GM19238 (cell line): ENCODE data around the gene ARID5B.
"Not testable (repeated sequence)": the region's sequence is repeated elsewhere in the genome, so short reads cannot be mapped to it uniquely, and the experiment has no call there.

Source experiments
- DNase-seq: peaks from one replicate; pipeline ENCODE4 v3.0.0; 2011; ENCODE audit warnings: low spot score; ENCODE audit not compliant: insufficient read length

ARID5B gene, protein sequence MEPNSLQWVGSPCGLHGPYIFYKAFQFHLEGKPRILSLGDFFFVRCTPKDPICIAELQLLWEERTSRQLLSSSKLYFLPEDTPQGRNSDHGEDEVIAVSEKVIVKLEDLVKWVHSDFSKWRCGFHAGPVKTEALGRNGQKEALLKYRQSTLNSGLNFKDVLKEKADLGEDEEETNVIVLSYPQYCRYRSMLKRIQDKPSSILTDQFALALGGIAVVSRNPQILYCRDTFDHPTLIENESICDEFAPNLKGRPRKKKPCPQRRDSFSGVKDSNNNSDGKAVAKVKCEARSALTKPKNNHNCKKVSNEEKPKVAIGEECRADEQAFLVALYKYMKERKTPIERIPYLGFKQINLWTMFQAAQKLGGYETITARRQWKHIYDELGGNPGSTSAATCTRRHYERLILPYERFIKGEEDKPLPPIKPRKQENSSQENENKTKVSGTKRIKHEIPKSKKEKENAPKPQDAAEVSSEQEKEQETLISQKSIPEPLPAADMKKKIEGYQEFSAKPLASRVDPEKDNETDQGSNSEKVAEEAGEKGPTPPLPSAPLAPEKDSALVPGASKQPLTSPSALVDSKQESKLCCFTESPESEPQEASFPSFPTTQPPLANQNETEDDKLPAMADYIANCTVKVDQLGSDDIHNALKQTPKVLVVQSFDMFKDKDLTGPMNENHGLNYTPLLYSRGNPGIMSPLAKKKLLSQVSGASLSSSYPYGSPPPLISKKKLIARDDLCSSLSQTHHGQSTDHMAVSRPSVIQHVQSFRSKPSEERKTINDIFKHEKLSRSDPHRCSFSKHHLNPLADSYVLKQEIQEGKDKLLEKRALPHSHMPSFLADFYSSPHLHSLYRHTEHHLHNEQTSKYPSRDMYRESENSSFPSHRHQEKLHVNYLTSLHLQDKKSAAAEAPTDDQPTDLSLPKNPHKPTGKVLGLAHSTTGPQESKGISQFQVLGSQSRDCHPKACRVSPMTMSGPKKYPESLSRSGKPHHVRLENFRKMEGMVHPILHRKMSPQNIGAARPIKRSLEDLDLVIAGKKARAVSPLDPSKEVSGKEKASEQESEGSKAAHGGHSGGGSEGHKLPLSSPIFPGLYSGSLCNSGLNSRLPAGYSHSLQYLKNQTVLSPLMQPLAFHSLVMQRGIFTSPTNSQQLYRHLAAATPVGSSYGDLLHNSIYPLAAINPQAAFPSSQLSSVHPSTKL

DNA sequence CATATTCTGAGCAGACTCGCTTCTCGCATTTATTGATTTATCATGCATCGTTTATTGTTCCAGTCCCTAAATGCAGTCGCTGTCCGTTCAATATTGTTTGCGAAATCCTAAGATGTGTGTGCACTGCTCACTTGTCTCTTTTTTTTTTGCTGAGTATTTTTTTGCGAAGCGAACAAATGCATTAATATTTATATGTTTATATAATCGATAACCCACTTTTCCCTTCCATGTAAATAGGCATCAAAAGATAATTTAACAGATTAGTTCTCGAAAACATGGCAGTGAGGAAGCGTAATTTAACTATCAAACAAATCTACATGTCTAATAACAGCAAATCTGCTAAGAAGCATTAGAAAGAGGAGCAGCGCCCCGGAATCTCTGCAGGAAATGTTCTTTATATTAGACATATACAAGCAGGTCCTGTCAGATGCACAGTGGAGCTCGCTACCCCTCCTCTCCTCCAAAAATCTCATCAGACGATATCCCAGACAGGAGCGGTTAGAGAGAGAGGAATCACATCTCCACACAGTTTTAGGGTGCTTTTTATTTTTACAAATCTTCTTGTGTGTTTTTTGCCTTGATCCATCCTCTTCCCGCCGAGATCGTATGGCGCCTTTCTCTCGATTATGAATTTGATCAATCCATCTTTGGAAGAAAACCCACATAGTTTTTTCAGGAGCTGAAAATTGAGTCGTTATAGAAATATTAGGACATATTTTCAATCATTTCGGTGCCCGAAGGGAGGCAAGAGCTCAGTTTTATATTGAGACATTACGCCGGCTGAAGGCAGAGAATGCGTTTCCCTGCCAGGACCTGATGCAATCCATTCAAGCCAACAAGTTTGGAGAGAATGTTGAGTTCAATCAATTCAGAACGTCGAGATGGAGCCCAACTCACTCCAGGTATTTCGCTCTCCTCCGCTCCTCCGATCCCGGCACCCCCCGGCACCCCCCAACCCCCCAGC lies at the start of gene ARID5B:
Gene ARID5B, plus strand, starts transcription at position 871 of the 964 bp plus-strand sequence. Its CDS starts 11 bp downstream, at position 882.
- DNase-seq, result no peak

DNA sequence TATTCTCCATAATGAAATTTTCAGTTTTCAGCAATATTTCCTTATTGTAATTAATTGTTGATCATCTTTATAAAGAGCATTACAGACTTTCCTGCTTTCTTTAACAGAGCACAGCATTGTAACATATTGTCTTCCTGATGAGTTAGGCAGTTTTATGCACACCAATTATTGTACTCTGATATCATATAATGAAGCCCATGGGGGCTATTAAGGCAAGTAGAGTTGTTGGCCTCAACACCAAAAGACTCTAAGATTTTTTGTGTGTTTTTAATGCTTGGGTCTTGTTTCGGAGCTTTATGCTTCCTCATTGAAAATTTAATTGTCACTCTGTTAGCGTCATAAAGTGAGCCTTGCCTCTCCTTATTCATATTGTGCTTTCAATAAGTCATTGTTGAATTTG lies 49.2 kb upstream of the ARID5B start:
- no peak for DNase-seq

DNA sequence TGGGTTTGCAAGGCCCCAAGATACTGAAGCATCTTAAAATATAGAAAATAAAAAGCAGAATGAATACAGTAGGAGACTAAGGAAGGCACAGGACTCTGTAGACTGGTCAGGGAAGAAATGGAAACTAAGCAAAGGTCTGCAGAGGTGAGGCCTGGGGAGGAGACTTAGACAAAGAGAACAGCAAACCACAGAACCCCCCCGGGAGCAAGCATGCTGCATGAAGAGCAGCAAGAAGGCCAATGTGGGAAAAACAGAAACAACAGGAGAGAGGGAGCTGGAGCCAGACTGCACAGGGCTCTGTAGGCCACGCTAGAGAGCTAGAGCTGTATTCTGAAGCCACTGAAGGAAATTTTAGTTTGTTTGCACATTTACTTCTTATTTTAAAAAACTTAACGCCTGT lies 45.7 kb upstream of the ARID5B start:
- no peak for DNase-seq

DNA sequence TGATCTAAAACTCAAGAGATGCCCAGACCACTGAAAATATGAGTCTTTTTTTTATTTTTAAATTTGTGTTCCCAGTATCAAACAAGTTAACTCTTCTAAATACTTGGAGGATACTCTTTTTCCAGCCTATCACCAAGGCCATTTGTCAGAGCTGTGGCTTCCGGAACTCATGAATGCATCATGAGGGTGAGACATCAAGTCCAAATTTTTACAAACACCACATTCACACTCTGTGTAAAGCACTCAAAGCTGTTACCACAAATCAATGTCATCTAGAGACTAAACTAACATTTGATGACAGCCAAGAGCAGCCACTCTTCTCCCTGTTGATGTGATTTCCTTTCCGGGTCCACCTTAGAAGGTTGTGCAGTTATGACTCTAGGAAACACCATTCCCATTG lies 43.8 kb upstream of the ARID5B start:
- DNase-seq, result no peak

DNA sequence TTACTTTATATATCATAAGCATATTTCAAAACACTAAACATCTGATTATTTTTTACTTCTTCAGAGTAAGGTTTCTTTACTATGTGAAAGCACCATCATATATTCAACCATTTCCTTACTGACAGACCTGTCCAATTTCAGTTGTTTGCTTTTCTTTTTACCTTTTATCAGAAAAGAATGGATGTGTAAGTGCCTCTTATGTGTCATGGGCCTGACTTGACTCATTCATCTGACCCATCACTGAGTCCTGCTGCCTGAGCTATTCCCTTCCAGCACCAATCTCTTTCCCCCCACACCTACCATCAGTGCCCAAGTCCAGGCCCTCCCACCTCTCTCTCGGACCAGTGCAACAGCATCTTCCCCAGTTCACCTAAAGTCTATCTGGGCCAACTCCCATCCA lies 41.7 kb upstream of the ARID5B start:
- no peak for DNase-seq

DNA sequence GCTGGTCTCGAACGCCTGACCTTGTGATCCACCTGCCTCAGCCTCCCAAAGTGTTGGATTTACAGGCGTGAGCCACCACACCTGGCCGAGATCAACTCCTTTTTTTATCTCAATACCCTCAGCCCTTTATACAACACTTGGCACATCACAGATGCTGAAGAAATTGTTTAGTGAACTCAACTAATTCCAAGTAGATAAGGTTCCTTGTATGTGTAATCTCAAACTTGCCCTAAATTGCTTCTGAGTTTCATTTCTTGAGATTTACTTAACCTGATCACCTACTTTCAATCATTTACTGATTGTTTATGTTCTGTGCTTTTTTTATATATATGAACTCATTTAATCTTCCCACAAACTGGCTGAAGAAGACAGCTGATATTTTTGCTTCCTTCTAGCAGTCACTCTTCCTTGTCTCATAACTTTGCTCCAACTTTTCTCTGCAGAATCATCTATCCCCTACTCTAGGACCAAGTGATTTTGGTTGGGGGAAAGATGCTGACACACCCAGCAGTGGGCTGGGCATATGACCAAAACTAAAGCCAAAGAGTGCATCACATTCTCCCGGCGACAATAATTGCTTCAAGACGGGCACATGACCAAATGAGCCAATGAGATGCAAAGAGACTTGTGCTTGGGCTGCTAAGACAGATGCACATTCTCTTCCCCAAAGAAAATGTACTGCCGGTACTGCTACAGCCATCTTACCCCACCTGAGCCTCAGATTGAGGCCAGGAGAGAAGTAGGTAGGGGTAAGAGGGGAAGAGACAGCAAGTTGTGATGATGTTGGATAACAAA lies 40.3 kb upstream of the ARID5B start:
- DNase-seq, result no peak

DNA sequence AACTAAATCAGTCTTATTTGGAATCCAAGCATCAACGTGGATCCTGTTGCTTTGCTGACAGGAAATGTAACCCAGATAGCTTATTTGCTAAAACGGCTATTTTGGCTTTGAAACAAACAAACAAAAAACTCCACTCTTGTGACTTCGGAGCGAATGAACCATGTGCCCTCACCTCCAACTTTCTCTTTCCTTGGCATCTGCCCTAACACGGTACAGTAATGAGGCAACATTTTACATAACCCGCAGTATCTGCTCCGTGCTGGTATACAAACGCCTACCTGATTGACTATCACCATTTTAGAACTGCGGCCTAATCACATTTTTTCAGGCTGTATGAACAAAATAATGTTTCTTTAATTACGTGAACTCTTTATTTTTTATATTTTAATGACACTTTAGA lies 37.5 kb upstream of the ARID5B start:
- no peak for DNase-seq

DNA sequence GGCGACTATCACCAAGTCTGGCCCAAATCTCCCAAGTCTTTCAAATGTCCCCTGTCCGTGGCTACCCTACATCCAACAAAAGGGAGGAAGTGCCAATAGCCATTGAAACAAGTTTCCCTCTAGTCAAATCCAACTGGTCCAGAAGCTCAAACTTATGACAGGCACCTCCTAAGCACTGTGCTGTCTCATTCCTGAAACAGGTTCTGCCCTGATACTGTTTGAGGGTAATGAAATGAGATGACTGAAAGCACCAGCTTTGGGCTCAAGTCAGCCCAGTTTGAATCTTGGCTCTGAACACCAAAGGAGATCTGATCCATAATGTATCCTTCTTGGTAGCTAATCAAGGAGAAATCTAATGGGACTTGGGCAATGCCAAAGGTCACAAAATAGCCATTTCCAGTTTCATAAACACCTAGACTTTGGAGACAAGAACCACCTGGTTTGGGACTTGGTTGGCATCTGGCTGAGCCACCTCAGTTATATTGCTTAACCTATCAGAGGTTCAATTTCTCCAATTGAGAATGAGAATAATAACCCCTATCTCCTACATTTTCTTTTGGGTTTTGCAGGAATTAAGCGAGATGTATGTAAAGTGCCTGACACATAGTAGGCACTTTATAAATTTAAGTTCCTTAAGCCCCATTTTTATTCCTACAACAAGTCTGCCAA lies 34.7 kb upstream of the ARID5B start:
- DNase-seq, result no peak

DNA sequence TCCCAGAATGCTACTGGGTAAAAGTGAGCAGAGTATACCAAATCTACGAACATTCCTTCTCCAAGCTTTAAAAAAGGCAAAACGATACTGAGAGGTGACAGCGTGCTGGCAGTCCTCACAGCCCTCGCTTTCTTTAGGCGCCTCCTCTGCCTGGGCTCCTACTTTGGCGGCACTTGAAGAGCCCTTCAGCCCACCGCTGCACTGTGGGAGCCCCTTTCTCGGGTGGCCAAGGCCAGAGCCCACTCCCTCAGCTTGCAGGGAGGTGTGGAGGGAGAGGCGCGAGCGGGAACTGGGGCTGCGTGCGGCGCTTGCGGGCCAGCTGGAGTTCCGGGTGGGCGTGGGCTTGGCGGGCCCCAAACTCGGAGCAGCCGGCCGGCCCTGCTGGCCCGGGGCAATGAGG lies 34.1 kb upstream of the ARID5B start:
- not testable (repeated sequence) for DNase-seq

DNA sequence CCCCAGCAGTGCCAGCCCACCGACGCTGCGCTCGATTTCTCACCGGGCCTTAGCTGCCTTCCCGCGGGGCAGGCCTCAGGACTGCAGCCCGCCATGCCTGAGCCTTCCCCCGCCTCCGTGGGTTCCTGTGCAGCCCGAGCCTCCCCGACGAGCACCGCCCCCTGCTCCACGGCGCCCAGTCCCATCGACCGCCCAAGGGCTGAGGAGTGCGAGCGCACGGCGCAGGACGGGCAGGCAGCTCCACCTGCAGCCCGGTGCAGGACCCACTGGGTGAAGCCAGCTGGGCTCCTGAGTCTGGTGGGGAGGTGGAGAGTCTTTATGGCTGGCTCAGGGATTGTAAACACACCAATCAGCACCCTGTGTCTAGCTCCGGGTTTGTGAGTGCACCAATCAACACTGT lies 33.7 kb upstream of the ARID5B start:
- not testable (repeated sequence) for DNase-seq

DNA sequence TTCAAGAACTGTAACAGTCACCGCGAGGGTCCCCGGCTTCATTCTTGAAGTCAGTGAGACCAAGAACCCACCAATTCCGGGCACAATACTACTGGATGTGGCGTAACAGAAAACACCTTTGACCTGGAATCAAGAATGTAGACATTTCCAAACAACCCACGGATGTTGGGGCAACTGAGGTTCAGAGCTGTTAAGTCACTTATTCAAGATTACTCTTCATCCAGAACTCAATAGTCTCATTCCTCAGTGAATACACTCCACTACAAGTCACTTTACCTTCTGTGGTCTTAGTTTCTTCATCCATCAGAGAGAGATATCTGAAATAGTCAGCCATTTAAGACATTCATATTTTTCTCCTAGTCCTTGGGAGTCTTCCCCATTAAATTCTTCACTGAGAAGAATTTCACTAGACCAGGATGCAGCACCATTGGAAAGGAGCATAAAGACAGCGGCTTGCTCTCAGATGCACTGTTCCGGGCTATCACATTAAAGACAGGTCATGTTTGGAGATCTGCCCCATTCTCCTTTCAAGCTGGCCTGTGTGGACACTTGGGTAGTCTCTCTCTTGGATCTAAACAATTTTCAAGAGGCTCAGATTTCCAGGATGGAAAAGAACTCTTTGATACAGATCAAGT lies 32.3 kb upstream of the ARID5B start:
- no peak for DNase-seq

DNA sequence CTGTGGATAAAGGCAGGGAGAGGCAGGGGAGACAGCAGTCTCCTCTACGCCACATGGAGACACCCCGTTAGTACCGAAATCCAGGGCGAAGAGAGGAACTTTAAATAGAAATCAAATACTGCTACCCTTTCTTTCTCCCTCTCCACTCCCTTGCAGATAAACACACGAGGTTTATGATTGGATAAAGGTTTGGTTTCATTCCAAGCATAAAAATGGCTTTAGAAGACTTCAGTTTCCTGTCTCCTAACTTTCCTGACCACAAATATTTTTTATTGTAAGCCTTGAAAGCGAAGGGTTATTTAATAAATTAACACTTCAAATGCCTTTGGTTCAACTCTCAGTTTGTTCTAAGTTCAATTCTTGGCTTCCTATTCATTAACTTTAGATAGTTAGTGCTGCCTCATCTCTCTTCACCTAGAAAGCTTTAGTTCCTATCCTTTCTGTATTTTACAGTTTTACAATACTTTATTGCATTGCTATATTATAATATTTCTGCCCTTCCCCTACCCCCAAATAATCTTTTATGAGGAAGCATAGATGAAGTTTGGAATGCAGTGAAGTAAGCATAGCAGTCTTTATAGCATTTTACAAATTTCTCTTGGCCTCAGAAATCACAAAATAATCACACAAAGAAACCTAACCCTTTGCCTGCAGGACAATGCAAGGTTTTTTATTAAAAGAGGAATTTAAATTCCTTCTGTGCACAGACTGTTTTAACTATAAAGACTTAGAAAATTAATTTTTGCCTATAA lies 31.5 kb upstream of the ARID5B start:
- DNase-seq, result no peak

DNA sequence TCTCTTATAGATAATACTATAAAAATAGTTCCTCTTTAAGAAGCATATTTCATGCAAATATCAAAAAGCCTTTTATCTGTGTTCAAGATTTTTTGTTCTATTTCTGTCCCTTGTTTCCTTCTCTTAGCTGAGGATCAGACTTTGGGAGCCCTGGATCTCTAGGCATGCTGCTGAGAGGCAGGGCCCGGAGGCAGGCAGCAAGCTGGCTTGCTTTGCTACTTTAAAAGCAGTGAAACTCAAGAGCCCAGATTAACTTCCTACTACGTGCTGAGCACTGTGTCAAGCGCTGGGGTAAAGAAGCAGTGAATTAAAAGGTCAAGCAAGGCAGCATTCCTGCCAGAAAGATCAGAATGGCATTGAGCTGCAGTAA lies 31.0 kb upstream of the ARID5B start:
- DNase-seq, result no peak

DNA sequence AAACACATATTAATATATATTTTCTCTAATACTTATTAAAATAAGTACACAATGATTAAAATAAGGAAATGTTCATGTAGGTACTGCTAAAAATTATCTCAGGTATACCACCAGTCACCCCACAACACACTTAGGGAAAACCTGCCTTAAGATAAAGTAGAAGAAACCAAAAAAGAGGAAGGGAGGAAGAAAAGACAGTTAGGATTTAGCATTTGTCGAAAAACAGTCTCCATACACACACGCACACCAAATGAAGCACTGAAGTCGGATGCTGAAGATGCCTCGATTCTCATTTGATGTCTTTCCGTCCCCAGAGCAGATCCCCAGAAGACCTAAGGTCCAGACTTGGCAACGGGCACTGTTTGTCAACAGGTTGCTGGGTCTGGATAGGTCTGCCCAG lies 30.0 kb upstream of the ARID5B start:
- DNase-seq, result no peak

DNA sequence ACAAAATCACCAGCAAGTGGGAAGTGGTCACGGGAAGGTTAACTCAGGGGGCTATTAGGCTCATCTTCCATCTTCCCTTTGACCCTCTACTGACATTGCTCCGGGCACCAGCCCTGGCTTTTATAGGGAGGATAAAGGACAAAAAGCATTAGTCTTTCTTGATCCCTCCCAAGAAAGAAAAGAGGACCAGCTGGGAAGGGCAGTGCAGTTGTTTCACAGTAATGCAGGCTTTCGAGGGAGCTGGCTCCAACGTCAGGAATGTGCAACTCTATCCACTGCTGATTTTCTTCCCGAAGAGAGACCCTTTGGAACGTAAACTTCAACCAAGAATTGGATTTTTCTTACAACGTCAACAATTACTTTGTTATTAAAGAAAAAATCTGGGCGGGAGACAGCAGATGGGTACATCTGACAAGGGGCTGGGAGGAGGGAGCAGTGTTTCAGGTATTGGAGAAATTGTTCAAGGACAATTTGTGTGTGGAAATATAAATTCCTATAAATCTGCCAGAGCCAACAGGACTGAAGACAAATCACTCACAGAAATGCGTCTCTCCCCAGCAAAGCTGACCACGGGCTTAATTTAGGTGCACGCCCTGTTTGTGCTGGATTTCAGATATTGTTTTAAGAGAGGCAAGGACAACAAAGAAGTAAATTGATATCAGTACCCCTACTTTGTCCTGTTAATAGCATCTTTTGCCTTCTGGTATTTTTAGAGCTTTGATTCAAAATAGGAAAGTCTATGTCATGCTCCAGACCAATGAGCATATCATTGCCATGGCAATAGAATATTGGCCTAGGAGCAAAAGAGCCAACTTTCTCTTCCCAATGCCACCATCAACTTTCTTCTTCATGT lies 23.4 kb upstream of the ARID5B start:
- DNase-seq, result no peak

DNA sequence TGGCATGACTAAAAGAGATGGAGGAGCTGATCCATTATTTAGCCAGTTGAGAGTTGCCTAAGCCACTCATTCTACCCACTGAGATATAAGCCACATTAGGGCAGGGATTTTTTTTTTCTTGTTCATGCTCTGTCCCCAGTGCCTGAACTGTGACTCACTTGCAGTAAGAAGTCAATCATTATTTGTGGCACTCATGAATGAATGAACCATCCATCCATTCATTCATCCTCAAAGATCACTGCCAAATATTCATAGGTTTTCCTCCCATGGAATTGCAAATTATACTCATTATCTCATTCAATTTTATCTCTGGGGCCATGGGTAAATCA lies 22.8 kb upstream of the ARID5B start:
- DNase-seq, result no peak

DNA sequence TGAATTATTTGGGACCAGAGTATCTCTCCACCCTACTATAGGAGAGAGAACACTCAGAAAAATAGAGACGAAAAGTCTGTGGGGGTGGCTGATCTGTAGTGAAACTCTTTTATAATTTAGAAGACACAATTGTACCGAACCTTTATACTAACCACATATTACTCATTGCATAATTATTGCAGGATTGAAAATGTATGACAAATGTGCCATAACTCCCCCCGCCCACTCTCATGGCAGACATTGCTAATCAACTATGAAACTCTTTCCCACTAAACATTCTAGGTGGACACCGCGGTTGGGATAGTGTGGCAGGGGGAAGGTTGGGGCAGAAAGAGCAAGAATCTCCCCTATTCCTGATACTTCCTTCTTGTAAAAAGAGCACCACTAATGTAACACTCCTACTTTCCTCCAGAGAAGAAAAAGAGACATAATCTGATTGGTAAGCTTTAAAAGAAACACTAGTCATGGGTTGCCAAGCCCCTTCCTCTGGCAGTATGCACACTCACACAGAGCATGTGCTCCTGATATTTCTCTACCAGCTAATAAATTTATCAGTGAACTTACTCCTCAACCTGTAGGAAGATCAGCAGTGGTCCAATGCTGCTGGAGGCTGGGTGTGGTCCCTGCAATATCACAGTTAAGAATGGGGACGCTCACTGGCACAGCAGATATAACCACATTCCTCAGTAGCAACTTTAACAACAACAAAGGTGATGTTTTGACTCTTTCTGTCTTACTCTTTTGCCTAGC lies 18.7 kb upstream of the ARID5B start:
- no peak for DNase-seq
